ENCODE measurements around the gene VIPR1. TPM values are rescaled to one million over a fixed set of nuclear protein-coding genes. Genes with fewer than 3 reads are reported as not detected.
A peak's percentile ranks its signal among the peaks of the same experiment; 100 is the strongest.

Gene VIPR1
- total and polyA plus RNA-seq, 2 experiments from 2014 or later = not detected

DNA sequence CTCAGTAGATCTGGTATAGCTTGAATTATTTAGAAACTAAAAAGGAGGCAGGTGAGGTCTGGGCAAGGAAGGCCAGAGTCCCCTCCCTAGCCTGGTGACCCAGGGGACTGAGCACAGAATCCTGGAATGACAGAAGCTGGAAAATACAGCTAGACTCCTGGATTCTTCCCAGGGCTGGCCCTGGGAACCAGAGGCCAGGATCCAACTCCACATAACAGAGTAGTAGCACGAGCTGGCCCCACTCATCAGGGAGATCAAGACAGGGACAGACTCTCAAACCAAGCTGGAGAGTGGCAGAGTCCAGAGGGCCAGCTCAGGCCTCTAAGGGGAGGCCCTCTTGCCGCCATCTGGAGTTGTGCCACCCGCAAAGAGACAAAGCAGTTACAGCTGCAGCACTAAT lies 10.7 kb downstream of the VIPR1 start:
- Histone ChIP-seq H3F3A (ENCODE audit: insufficient read depth) (no peaks in the 10 kb centered on the region), H3K36me3 (ENCODE audit: low read depth) (no peaks in the 10 kb centered on the region), H3K4me2 (ENCODE audit: unreplicated experiment) (no peak overlapping the region), H3K27ac (no peak overlapping the region), H3K9me3 (ENCODE audit: low read depth) (no peaks in the 10 kb centered on the region), H3K27me3 (replicated peaks; ENCODE audit: insufficient read depth) (peaks cover 28% of the 10 kb centered on the region), H4K20me1 (ENCODE audit: insufficient read depth) (no peaks in the 10 kb centered on the region), H2AFZ (no peak overlapping the region), H3K4me3 (no peak overlapping the region), H3K79me2 (ENCODE audit: insufficient read depth) (no peaks in the 10 kb centered on the region), H3K9ac (no peak overlapping the region), H3K9me2 (ENCODE audit: insufficient read depth) (no peaks in the 10 kb centered on the region), H3K4me1 (ENCODE audit: insufficient read depth) (no peaks in the 10 kb centered on the region)
- TF ChIP-seq EZH2 (IDR thresholded peaks at IDR 0.05; ENCODE audit: insufficient read depth, poor library complexity, severe bottlenecking) (no peak), EZH2phosphoT487 (IDR thresholded peaks at IDR 0.05; ENCODE audit: insufficient read depth, low read depth) (no peak)
- no peak for DNase-seq
- in situ Hi-C loops (cut with MboI) = no loop called here
- 34 to 47% methylated on average over 3 of the region's 3 CpGs for WGBS, 2 experiments (ENCODE audit: low coverage in 1 of 2, low lambda C conversion rate in 2 of 2, missing lambda C conversion rate in 2 of 2)

DNA sequence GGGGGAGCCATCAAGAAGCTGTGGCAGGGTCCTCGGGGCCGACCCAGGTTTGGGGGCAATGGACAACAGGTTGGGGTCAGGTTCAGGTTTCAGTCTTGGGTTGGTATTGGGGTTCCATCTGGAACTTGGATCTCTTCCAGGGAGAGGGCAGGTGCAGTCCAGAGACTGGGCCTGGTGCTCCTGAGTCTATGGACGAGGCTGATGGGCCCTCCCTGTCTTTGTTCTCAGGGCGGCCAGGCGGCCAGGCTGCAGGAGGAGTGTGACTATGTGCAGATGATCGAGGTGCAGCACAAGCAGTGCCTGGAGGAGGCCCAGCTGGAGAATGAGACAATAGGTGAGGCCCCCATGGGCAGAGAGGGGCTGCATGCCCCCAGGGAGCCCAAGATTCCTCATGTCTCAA lies 11.1 kb downstream of the VIPR1 start:
- no peak overlapping the region for H3K4me3 ChIP-seq
- H3K36me3 ChIP-seq (ENCODE audit: low read depth) = no peaks in the 10 kb centered on the region
- TF ChIP-seq EZH2 (IDR thresholded peaks at IDR 0.05; ENCODE audit: insufficient read depth, poor library complexity, severe bottlenecking) = no peak
- TF ChIP-seq EZH2phosphoT487 (IDR thresholded peaks at IDR 0.05; ENCODE audit: insufficient read depth, low read depth) = no peak
- H3K9me2 ChIP-seq (ENCODE audit: insufficient read depth) = no peaks in the 10 kb centered on the region
- H2AFZ ChIP-seq = no peak overlapping the region
- no peaks in the 10 kb centered on the region for H4K20me1 ChIP-seq (ENCODE audit: insufficient read depth)
- H3K79me2 ChIP-seq (ENCODE audit: insufficient read depth) = no peaks in the 10 kb centered on the region
- no peaks in the 10 kb centered on the region for H3F3A ChIP-seq (ENCODE audit: insufficient read depth)
- no peak overlapping the region for H3K27ac ChIP-seq
- 68 to 80% methylated on average over 6 of the region's 6 CpGs for WGBS, 2 experiments (ENCODE audit: low coverage in 1 of 2, low lambda C conversion rate in 2 of 2, missing lambda C conversion rate in 2 of 2)
- H3K4me1 ChIP-seq (ENCODE audit: insufficient read depth) = no peaks in the 10 kb centered on the region
- no peak overlapping the region for H3K4me2 ChIP-seq (ENCODE audit: unreplicated experiment)
- H3K9me3 ChIP-seq (ENCODE audit: low read depth) = no peaks in the 10 kb centered on the region
- DNase-seq = no peak
- H3K27me3 ChIP-seq (replicated peaks; ENCODE audit: insufficient read depth) = peaks cover 24% of the 10 kb centered on the region
- no peak overlapping the region for H3K9ac ChIP-seq
- in situ Hi-C loops (cut with MboI) = no loop called here

DNA sequence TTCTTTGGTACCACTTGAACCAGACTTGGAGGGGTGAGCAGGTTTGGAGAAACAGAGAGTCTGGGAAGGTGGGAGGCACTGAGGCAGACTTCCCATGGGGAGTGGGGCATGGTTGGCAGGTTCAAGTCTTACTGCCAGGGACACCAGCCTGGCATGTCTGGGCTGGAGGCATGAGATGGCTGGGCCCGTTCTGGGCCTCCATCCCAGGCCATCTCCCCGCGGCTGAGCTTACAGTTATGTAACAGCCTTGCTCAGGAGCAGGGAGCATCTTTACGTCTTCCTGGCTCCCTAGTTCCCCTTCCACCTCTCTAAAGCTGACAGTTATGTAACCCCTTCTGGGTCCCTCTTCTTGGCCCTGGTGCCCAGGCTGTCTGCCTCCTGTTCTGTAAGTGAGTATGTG lies 12.4 kb downstream of the VIPR1 start:
- H3K9ac ChIP-seq = no peak overlapping the region
- H3K4me1 ChIP-seq (ENCODE audit: insufficient read depth) = no peaks in the 10 kb centered on the region
- no peak overlapping the region for H3K27ac ChIP-seq
- no peaks in the 10 kb centered on the region for H3K79me2 ChIP-seq (ENCODE audit: insufficient read depth)
- H3K4me2 ChIP-seq (ENCODE audit: unreplicated experiment) = no peak overlapping the region
- H3F3A ChIP-seq (ENCODE audit: insufficient read depth) = no peaks in the 10 kb centered on the region
- no peak overlapping the region for H2AFZ ChIP-seq
- in situ Hi-C loops (cut with MboI) = no loop called here
- DNase-seq = no peak
- TF ChIP-seq EZH2 (IDR thresholded peaks at IDR 0.05; ENCODE audit: insufficient read depth, poor library complexity, severe bottlenecking) = no peak
- no peak for TF ChIP-seq EZH2phosphoT487 (IDR thresholded peaks at IDR 0.05; ENCODE audit: insufficient read depth, low read depth)
- no peak overlapping the region for H3K4me3 ChIP-seq
- no peaks in the 10 kb centered on the region for H3K9me2 ChIP-seq (ENCODE audit: insufficient read depth)
- no peaks in the 10 kb centered on the region for H3K36me3 ChIP-seq (ENCODE audit: low read depth)
- no peaks in the 10 kb centered on the region for H4K20me1 ChIP-seq (ENCODE audit: insufficient read depth)
- H3K27me3 ChIP-seq (replicated peaks; ENCODE audit: insufficient read depth) = 0 out of 2 replicates have a peak, but pooled peaks cover 12% of the 10 kb centered on the region
- H3K9me3 ChIP-seq (ENCODE audit: low read depth) = no peaks in the 10 kb centered on the region
- WGBS, 2 experiments (ENCODE audit: low coverage in 1 of 2, low lambda C conversion rate in 2 of 2, missing lambda C conversion rate in 2 of 2) = 42 to 55% methylated on average over 4 of the region's 4 CpGs

DNA sequence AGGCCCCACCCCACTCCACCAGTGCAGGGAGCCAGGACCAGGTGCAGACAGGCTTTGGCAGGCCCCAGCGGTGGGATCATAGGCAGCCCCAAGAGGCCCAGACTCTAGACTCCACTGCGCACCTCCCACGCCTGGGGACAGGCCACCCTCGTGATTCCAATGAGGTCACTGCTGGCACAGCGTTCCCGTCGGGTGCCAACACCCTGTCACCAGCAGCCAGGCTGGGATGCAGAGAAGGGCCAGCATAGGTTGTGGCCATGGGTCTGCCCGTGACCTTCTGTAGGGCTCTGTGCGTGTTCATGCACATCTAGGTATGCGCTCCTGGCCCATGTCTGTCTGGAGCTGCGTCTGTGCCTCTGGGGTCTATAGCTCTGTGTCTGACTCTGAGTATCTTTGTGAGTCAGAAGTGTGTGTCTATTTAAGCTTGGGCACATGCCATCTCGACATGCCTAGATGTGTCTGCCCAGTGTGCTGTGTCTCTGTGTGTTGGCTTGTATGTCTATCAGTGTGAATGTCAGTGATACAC lies 13.0 kb downstream of the VIPR1 start:
- H2AFZ ChIP-seq = no peak overlapping the region
- no peak overlapping the region for H3K9ac ChIP-seq
- H3K27ac ChIP-seq = no peak overlapping the region
- H4K20me1 ChIP-seq (ENCODE audit: insufficient read depth) = no peaks in the 10 kb centered on the region
- no peaks in the 10 kb centered on the region for H3K79me2 ChIP-seq (ENCODE audit: insufficient read depth)
- H3K36me3 ChIP-seq (ENCODE audit: low read depth) = no peaks in the 10 kb centered on the region
- no peaks in the 10 kb centered on the region for H3K9me3 ChIP-seq (ENCODE audit: low read depth)
- H3F3A ChIP-seq (ENCODE audit: insufficient read depth) = no peaks in the 10 kb centered on the region
- no peaks in the 10 kb centered on the region for H3K9me2 ChIP-seq (ENCODE audit: insufficient read depth)
- 0 out of 2 replicates have a peak, but pooled peaks cover 12% of the 10 kb centered on the region for H3K27me3 ChIP-seq (replicated peaks; ENCODE audit: insufficient read depth)
- in situ Hi-C loops (cut with MboI) = no loop called here
- 31 to 33% methylated on average over 12 of the region's 12 CpGs for WGBS, 2 experiments (ENCODE audit: low coverage in 1 of 2, low lambda C conversion rate in 2 of 2, missing lambda C conversion rate in 2 of 2)
- H3K4me1 ChIP-seq (ENCODE audit: insufficient read depth) = no peaks in the 10 kb centered on the region
- H3K4me2 ChIP-seq (ENCODE audit: unreplicated experiment) = no peak overlapping the region
- no peak for TF ChIP-seq EZH2phosphoT487 (IDR thresholded peaks at IDR 0.05; ENCODE audit: insufficient read depth, low read depth)
- TF ChIP-seq EZH2 (IDR thresholded peaks at IDR 0.05; ENCODE audit: insufficient read depth, poor library complexity, severe bottlenecking) = no peak
- no peak overlapping the region for H3K4me3 ChIP-seq
- DNase-seq = peak; percentile 65

DNA sequence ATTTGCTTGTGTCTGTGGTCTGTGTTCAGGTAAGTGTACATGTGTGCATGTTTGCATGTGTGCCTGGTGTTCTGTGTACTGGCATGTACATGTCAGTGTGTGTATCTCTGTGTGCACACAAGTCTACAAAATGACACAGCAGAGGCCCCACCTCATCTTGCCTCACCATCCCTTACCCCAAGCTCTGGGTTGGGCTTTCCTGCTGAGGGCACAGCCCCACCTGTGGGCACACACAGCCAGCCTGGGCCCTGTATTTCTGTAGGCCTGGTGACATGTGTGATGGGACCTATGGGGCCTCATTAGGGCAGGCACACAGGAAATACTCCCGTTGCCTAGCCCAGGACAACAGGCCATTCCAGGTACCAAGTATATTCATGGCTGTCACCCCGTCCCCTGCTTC lies 13.5 kb downstream of the VIPR1 start:
- TF ChIP-seq EZH2 (IDR thresholded peaks at IDR 0.05; ENCODE audit: insufficient read depth, poor library complexity, severe bottlenecking) = no peak
- no peak for TF ChIP-seq EZH2phosphoT487 (IDR thresholded peaks at IDR 0.05; ENCODE audit: insufficient read depth, low read depth)
- Histone ChIP-seq H4K20me1 (ENCODE audit: insufficient read depth) (no peaks in the 10 kb centered on the region), H3K79me2 (ENCODE audit: insufficient read depth) (no peaks in the 10 kb centered on the region), H3K4me3 (no peak overlapping the region), H3K9me2 (ENCODE audit: insufficient read depth) (no peaks in the 10 kb centered on the region), H3K9ac (no peak overlapping the region), H3K27ac (no peak overlapping the region), H3K36me3 (ENCODE audit: low read depth) (no peaks in the 10 kb centered on the region), H3F3A (ENCODE audit: insufficient read depth) (no peaks in the 10 kb centered on the region), H3K9me3 (ENCODE audit: low read depth) (no peaks in the 10 kb centered on the region), H3K27me3 (replicated peaks; ENCODE audit: insufficient read depth) (0 out of 2 replicates have a peak, but pooled peaks cover 12% of the 10 kb centered on the region), H2AFZ (no peak overlapping the region), H3K4me1 (ENCODE audit: insufficient read depth) (no peaks in the 10 kb centered on the region), H3K4me2 (ENCODE audit: unreplicated experiment) (no peak overlapping the region)
- no peak for DNase-seq
- WGBS, 2 experiments (ENCODE audit: low coverage in 1 of 2, low lambda C conversion rate in 2 of 2, missing lambda C conversion rate in 2 of 2) = 62 to 75% methylated on average over 2 of the region's 2 CpGs
- in situ Hi-C loops (cut with MboI) = no loop called here

Data from GM23248 (cell line).